ENCODE results near the gene RASGRP4. TPM values are rescaled to one million over a fixed set of nuclear protein-coding genes. Genes with fewer than 3 reads are reported as not detected.

The RASGRP4 gene
- total RNA-seq, 1 donor from 2014 or later = not detected

DNA sequence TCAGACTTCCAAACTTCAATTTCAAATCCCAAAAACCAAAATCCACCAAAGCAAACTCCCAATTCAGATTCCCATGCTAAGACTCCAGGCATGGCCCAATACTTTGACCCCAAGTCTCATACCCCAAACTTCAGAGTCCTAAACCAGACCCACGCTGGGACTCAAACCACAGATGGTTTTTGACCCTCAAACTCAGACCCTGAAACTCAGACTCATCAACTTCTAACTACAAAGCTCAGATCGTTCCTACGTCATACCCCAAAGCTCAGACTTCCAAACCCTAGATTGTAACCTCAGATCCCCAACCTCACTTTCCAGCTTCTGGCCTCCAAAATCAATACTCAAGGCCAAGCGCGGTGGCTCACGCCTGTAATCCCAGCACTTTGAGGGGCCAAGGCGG lies 19.3 kb upstream of the RASGRP4 start:
- no peak for TF ChIP-seq CTCF (conservative IDR thresholded peaks at IDR 0.05)
- no peak for DNase-seq (ENCODE audit: extremely low spot score, unreplicated experiment)
- Mint-ChIP-seq H3K36me3 (no peaks in the 10 kb centered on the region), H3K4me1 (ENCODE audit: unreplicated experiment) (no peaks in the 10 kb centered on the region), H3K27me3 (peaks cover 4% of the 10 kb centered on the region), H3K27ac (no peak overlapping the region), H3K4me3 (no peak overlapping the region), H3K9me3 (no peaks in the 10 kb centered on the region)

- DNase-seq (ENCODE audit: extremely low spot score, unreplicated experiment) = no peak
- peaks cover 4% of the 10 kb centered on the region for H3K27me3 Mint-ChIP-seq
- H3K27ac Mint-ChIP-seq = no peak overlapping the region
- TF ChIP-seq CTCF (conservative IDR thresholded peaks at IDR 0.05) = no peak
- no peak overlapping the region for H3K4me3 Mint-ChIP-seq
- H3K9me3 Mint-ChIP-seq = no peaks in the 10 kb centered on the region
- no peaks in the 10 kb centered on the region for H3K4me1 Mint-ChIP-seq (ENCODE audit: unreplicated experiment)
- H3K36me3 Mint-ChIP-seq = no peaks in the 10 kb centered on the region
Observed at GRCh38 chr19:38444026-38444425, 18.0 kb upstream of the RASGRP4 start.

DNA sequence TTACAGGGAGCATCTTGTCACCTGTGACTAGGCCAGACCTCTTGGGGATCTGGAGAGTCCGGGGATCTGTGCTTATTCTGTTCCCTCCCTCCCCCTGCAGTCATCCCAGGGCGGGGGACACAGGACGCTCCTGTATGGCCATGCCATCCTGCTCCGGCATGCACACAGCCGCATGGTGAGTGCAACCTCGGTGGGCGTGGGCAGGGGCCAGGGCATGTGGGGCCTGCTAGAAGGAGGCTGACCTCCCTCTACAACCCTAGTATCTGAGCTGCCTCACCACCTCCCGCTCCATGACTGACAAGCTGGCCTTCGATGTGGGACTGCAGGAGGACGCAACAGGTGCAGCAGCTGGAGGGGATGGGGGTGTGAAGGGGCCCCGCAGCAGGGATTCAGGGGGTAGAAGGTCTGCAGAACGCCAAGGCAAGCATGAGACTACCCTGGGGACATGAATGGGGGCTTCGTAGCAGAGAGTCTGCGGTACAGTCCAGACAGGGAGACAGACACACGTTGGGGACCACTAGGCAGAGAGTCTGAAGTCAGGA lies 17.5 kb upstream of the RASGRP4 start:
- Mint-ChIP-seq H3K4me1 (ENCODE audit: unreplicated experiment) (no peaks in the 10 kb centered on the region), H3K27me3 (peaks cover 4% of the 10 kb centered on the region), H3K27ac (no peak overlapping the region), H3K36me3 (no peaks in the 10 kb centered on the region), H3K4me3 (no peak overlapping the region), H3K9me3 (no peaks in the 10 kb centered on the region)
- TF ChIP-seq CTCF (conservative IDR thresholded peaks at IDR 0.05) = no peak
- no peak for DNase-seq (ENCODE audit: extremely low spot score, unreplicated experiment)

- H3K36me3 Mint-ChIP-seq = no peaks in the 10 kb centered on the region
- TF ChIP-seq CTCF (conservative IDR thresholded peaks at IDR 0.05) = no peak
- H3K27ac Mint-ChIP-seq = no peak overlapping the region
- peaks cover 4% of the 10 kb centered on the region for H3K27me3 Mint-ChIP-seq
- no peak overlapping the region for H3K4me3 Mint-ChIP-seq
- no peak for DNase-seq (ENCODE audit: extremely low spot score, unreplicated experiment)
- H3K4me1 Mint-ChIP-seq (ENCODE audit: unreplicated experiment) = no peaks in the 10 kb centered on the region
- H3K9me3 Mint-ChIP-seq = no peaks in the 10 kb centered on the region
Observed at GRCh38 chr19:38442736-38443135, 16.7 kb upstream of the RASGRP4 start.

- no peak for DNase-seq (ENCODE audit: extremely low spot score, unreplicated experiment)
- Mint-ChIP-seq H3K9me3 (no peaks in the 10 kb centered on the region), H3K27me3 (peaks cover 4% of the 10 kb centered on the region), H3K4me3 (no peak overlapping the region), H3K4me1 (ENCODE audit: unreplicated experiment) (no peaks in the 10 kb centered on the region), H3K27ac (no peak overlapping the region), H3K36me3 (no peaks in the 10 kb centered on the region)
- no peak for TF ChIP-seq CTCF (conservative IDR thresholded peaks at IDR 0.05)
Observed at GRCh38 chr19:38441657-38442348, 15.8 kb upstream of the RASGRP4 start.

All from type B pancreatic cell (in vitro differentiated cells).